IPS-20b (cell line): Measurements from ENCODE around the gene CDH13.

Experiments used
- H3K27ac ChIP-seq: one replicate; pipeline ENCODE4 v1.5.1; 2013; ENCODE audit warnings: low read length
- H3K27me3 ChIP-seq: 2 replicates; pipeline ENCODE4 v1.6.1; 2013; ENCODE audit warnings: mild to moderate bottlenecking, low read length, inconsistent platforms; ENCODE audit not compliant: insufficient read depth
- H3K36me3 ChIP-seq: 2 replicates; pipeline ENCODE4 v1.6.1; 2013; ENCODE audit warnings: low read depth, mild to moderate bottlenecking, inconsistent platforms, low read length, moderate library complexity; ENCODE audit not compliant: insufficient read depth
- H3K4me1 ChIP-seq: 2 replicates; pipeline ENCODE4 v1.6.1; 2013; ENCODE audit warnings: mild to moderate bottlenecking, control low read depth, inconsistent platforms, low read length, moderate library complexity; ENCODE audit not compliant: insufficient read depth
- H3K4me3 ChIP-seq: 2 replicates; pipeline ENCODE4 v1.5.1; 2013; ENCODE audit warnings: mild to moderate bottlenecking, low read length, inconsistent platforms
- H3K9ac ChIP-seq: 2 replicates; pipeline ENCODE4 v1.6.1; 2013; ENCODE audit warnings: low read depth, mild to moderate bottlenecking, inconsistent platforms, low read length, moderate library complexity
- H3K9me3 ChIP-seq: 2 replicates; pipeline ENCODE4 v1.6.1; 2013; ENCODE audit warnings: mild to moderate bottlenecking, low read depth, low read length, inconsistent platforms; ENCODE audit not compliant: insufficient read depth

The CDH13 gene

DNA sequence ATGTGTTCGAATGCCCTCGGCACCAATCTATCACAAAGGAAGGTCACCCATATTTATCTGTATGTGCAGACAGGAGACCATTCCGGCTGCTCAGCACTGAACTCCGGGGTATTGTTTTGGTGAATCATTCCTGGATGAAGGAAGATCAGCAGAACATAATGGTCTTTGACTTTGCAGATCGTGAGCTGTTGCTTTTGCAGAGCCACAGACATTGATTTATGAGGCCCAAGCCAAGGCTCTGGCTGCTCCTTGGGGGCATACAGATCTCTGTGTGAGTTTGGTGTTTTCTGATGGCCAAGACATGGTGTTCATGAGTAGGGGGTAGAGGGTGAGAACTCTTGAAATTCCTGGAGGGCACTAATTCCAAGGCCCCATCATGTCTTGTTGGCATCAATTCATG is 722.2 kb downstream of the CDH13 start:
- H3K9ac ChIP-seq: no peak overlapping the region
- H3K36me3 ChIP-seq: no peaks in the 10 kb centered on the region
- H3K9me3 ChIP-seq: no peaks in the 10 kb centered on the region
- no peak overlapping the region for H3K4me3 ChIP-seq
- H3K4me1 ChIP-seq: no peaks in the 10 kb centered on the region
- no peaks in the 10 kb centered on the region for H3K27me3 ChIP-seq
- no peak overlapping the region for H3K27ac ChIP-seq

DNA sequence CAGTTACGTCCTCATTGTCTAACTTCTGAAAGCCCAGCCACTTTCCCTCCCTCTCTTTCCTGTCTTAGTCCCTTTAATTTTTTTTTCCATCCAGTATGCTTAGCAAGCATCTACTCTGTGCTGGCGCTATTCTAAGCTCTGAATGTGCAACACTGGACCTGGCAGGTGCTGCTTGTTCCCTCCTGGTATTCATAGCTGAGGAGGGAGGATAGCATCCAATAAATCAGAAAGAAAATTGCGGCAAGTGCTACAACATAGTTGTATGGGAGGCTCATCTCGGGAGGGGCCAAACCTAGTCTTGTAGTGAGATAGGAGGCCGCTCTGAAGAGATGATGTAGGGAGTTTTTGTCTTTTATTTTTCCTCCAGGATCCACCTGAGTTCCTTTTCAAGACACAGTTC is 723.7 kb downstream of the CDH13 start:
- H3K9ac ChIP-seq: no peak overlapping the region
- no peaks in the 10 kb centered on the region for H3K36me3 ChIP-seq
- H3K9me3 ChIP-seq: no peaks in the 10 kb centered on the region
- no peaks in the 10 kb centered on the region for H3K4me1 ChIP-seq
- H3K27ac ChIP-seq: no peak overlapping the region
- no peak overlapping the region for H3K4me3 ChIP-seq
- no peaks in the 10 kb centered on the region for H3K27me3 ChIP-seq

DNA sequence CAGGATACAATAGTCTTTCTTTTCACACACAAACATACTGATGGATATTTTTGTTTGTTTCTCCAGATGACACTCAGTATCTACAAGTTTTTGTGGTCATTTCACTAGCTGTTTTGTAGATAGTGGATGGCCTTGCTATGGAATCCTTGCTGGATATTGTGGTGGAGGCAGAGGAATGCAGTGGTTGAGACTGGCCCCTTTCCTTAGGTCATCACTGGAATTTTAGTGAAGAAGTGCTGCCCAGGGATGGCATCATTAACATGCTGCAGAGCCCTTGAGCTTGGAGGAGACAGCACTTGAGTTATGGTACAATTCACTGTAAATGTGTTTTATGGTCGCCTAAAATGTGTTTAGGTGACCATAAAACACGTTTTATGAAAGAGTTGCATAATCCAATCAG is 725.1 kb downstream of the CDH13 start:
- H3K9me3 ChIP-seq: no peaks in the 10 kb centered on the region
- no peak overlapping the region for H3K9ac ChIP-seq
- H3K36me3 ChIP-seq: no peaks in the 10 kb centered on the region
- no peak overlapping the region for H3K27ac ChIP-seq
- no peak overlapping the region for H3K4me3 ChIP-seq
- no peaks in the 10 kb centered on the region for H3K27me3 ChIP-seq
- H3K4me1 ChIP-seq: no peaks in the 10 kb centered on the region

DNA sequence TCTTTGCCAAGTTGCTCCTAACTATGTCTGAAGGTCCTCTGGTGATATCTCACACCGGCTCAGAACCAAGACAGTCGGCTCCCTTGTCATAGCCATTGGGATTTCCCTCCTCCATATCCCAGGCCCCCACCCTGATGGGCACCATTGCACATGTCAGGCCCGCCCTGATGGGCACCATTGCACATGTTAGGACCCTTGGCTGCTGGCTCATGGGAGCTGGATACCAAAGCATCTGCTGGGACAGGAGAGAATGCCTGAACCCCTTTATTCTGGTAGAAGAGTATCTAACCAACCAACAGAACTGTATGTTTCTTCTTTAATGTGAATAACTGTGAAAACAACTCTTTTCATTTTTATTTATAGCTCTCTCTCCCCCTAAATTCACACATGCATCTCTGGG is 726.5 kb downstream of the CDH13 start:
- Histone ChIP-seq H3K4me3 (no peak overlapping the region), H3K4me1 (no peaks in the 10 kb centered on the region), H3K9ac (no peak overlapping the region), H3K27ac (no peak overlapping the region), H3K9me3 (no peaks in the 10 kb centered on the region), H3K27me3 (no peaks in the 10 kb centered on the region), H3K36me3 (no peaks in the 10 kb centered on the region)

DNA sequence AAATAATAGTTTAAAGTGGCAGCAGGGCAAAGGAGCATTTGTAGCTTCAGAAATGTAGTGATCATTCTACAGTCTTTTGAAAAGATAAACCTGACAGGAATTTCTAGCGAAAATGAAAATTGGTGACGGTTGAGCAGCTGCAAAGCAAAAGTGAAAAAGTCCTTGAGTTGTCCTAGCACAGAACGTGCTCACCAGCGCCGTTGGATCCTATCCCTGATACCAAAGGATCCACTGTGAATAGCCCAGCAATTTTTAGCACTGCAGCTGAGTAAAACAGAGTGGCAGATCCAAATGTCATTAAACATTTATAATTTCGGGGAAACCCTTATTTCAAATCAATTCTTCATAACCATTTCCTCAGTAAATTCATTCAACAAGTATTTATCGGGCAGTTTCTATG is 727.2 kb downstream of the CDH13 start:
- H3K9me3 ChIP-seq: no peaks in the 10 kb centered on the region
- H3K4me3 ChIP-seq: no peak overlapping the region
- H3K36me3 ChIP-seq: no peaks in the 10 kb centered on the region
- H3K27ac ChIP-seq: no peak overlapping the region
- no peak overlapping the region for H3K9ac ChIP-seq
- no peaks in the 10 kb centered on the region for H3K27me3 ChIP-seq
- no peaks in the 10 kb centered on the region for H3K4me1 ChIP-seq

DNA sequence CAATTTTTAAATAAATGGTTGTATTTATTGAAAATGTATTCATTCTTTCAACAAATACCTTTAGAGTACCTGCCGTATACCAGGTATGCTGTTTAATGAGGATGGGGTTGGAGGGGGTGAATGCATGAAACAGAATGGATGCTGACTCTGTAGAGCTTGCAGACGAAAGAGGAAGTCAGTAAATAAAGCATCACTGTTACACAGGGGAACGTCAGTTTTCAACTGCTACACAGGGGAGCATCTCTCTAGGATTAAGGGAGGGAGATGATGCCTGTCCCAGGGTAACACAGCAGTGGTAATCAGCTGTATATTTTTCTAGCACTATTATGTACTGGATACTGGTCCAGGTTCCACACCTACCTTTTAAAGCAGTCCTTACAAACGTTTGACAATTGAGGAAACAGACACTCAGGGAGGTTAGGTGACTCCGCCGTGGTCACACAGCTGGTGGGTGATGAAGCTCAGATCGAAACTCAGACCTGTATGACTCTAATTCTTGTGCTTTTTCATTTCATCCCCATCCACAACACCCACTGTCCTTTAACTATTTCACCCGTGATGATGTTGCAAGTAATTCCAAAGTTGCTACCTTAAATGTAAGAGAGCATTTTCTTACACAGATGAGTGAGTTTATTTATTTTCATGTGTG is 728.9 kb downstream of the CDH13 start:
- Histone ChIP-seq H3K9me3 (no peaks in the 10 kb centered on the region), H3K9ac (no peak overlapping the region), H3K4me1 (no peaks in the 10 kb centered on the region), H3K4me3 (no peak overlapping the region), H3K27ac (no peak overlapping the region), H3K27me3 (no peaks in the 10 kb centered on the region), H3K36me3 (no peaks in the 10 kb centered on the region)

DNA sequence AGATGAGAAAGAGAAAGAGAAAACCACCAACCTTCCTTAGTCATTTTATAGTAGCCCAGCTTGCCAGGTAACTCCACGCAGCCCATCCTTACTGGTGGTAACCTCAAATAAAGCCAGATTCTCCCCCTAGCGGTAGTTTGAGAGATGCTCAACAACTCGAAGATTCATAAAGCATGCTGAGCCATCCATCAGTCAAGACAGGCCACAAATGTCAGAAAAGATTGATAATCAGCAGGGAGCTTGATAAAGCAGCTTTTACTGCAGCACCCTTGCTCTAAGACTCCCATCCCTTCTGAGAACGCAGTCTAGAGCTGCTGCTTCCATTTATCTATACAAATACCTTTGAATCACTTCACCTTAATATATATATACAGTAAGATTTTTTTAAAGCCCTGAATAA is 729.5 kb downstream of the CDH13 start:
- no peak overlapping the region for H3K4me3 ChIP-seq
- H3K4me1 ChIP-seq: no peaks in the 10 kb centered on the region
- H3K9ac ChIP-seq: no peak overlapping the region
- H3K27ac ChIP-seq: no peak overlapping the region
- no peaks in the 10 kb centered on the region for H3K9me3 ChIP-seq
- H3K27me3 ChIP-seq: no peaks in the 10 kb centered on the region
- H3K36me3 ChIP-seq: no peaks in the 10 kb centered on the region

DNA sequence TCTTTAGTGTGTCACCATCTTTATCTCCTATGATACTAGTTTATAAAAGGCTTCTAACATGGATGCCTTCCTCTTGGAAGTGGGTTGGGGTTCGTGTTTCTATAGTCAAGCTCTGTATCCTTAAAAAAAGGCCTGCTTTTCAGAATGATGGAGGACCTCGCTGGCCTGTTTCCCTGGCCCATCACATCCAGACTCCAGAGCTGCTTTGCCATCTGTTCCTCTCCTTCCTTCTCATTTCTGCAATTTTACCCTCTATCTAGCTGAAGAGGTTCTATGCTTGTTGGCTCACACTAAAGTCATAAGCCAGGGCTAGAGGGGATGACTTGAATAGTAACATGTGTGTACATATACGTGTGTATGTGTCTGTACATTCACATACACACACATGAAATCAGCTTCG is 730.2 kb downstream of the CDH13 start:
- H3K9me3 ChIP-seq: no peaks in the 10 kb centered on the region
- H3K36me3 ChIP-seq: no peaks in the 10 kb centered on the region
- H3K27ac ChIP-seq: no peak overlapping the region
- no peaks in the 10 kb centered on the region for H3K4me1 ChIP-seq
- no peak overlapping the region for H3K4me3 ChIP-seq
- no peaks in the 10 kb centered on the region for H3K27me3 ChIP-seq
- no peak overlapping the region for H3K9ac ChIP-seq

DNA sequence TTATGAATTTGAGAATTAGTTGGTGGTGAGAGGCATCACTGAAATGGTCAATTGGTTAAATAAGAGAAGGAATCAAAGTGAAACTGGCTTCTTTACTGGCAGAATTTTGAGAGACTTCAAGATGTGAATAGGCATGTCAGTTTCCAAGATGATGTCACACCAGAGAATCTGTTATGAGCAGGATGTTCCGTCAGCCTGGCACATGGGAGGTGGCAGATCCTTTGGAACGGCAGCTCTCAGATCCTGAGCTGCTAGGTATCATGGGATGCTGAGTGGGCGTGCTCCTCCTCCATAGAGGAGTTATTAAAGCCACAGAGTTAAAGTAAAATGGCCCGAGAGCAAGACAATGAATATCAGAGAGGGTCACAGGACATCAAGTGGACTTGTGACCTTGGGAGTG is 736.8 kb downstream of the CDH13 start:
- H3K9ac ChIP-seq: no peak overlapping the region
- H3K4me3 ChIP-seq: no peak overlapping the region
- no peaks in the 10 kb centered on the region for H3K27me3 ChIP-seq
- no peaks in the 10 kb centered on the region for H3K9me3 ChIP-seq
- H3K4me1 ChIP-seq: no peaks in the 10 kb centered on the region
- no peak overlapping the region for H3K27ac ChIP-seq
- H3K36me3 ChIP-seq: no peaks in the 10 kb centered on the region

DNA sequence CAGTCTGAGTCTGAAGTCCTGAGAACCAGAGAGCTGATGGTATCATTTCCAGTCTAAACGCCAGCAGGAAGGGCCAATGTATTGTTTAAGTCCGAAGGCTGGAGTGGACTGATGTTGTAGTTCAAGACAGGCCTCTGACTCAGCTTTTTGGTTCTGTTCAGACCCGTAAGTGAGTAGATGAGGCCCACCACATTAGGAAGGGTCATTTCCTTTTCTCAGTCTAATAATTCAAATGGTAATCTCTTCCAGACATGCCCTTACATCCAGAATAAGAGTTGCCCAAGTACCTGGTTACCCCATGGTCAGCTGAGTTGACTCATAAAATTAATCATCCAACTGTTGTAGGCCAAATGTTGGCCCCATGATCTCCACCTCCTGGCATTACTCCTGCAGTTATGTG is 738.4 kb downstream of the CDH13 start:
- H3K27me3 ChIP-seq: no peaks in the 10 kb centered on the region
- no peaks in the 10 kb centered on the region for H3K9me3 ChIP-seq
- no peak overlapping the region for H3K9ac ChIP-seq
- no peak overlapping the region for H3K27ac ChIP-seq
- H3K4me3 ChIP-seq: no peak overlapping the region
- H3K36me3 ChIP-seq: no peaks in the 10 kb centered on the region
- H3K4me1 ChIP-seq: no peaks in the 10 kb centered on the region

DNA sequence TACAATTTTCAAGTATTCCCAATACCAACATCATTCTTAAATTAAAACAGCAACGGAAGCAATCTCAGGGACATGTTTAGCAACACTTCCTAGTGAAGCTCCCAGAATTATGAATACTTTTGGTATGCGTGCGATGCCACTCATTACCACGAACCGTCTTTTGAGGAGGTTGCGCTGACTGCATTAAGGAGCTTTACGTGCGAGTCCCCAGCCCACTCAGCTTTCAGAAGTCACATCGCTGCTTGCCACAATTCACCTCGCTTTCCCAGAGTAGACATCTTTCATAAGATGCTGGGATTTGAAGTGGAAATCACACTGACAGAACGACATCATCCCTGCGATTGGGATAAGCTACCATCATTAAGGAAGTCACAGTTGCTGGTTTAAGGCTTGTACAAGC is 739.5 kb downstream of the CDH13 start:
- Histone ChIP-seq H3K36me3 (no peaks in the 10 kb centered on the region), H3K4me3 (no peak overlapping the region), H3K9me3 (no peaks in the 10 kb centered on the region), H3K27ac (no peak overlapping the region), H3K9ac (no peak overlapping the region), H3K27me3 (no peaks in the 10 kb centered on the region), H3K4me1 (no peaks in the 10 kb centered on the region)

DNA sequence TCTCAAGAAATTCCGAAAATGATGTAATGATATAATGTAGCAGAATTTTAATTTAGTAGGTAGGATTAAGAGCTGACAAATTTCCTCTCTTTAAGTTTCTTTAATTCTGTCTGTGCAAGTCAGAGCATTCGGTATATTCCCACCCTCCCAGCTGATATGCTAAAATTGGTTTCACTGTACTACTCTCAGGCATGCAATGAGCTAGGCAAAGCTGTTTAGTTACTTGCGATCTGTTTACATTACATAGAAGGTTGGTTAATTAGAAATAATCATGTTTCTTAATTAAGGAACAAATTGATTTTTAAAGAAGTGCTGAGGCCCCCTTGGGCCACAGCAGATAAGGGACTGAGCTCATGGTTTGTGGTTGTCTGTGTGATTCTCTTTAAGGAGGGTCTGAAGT is 748.2 kb downstream of the CDH13 start:
- no peak overlapping the region for H3K27ac ChIP-seq
- no peak overlapping the region for H3K9ac ChIP-seq
- no peak overlapping the region for H3K4me3 ChIP-seq
- no peaks in the 10 kb centered on the region for H3K9me3 ChIP-seq
- H3K36me3 ChIP-seq: no peaks in the 10 kb centered on the region
- H3K4me1 ChIP-seq: no peaks in the 10 kb centered on the region
- H3K27me3 ChIP-seq: no peaks in the 10 kb centered on the region

DNA sequence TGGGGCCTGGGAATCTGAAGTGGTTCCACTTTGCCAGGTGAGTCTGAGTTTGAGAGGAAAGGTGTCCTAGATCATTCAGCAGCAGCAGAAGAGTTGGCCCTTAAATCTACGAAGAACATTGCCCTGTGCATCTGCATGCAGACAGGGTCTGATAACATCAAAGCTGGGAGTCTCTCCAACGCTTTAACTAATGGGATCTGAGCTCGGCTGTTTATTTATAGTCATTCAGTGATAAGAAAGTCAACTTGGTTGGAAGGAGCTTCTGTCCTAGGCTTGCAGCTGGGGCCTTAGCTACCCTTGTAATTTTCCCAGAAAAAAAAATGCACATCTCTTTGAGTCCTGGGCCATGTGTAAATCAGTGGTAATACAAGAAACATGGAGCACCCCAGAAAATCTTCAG is 763.0 kb downstream of the CDH13 start:
- Histone ChIP-seq H3K4me3 (no peak overlapping the region), H3K9me3 (no peaks in the 10 kb centered on the region), H3K27me3 (no peaks in the 10 kb centered on the region), H3K27ac (no peak overlapping the region), H3K4me1 (no peaks in the 10 kb centered on the region), H3K36me3 (no peaks in the 10 kb centered on the region), H3K9ac (no peak overlapping the region)
